ENCODE measurements around the gene OSBPL7.
"Not testable (repeated sequence)": the region's sequence is repeated elsewhere in the genome, so short reads cannot be mapped to it uniquely, and the experiment has no call there.

OSBPL7 gene

DNA sequence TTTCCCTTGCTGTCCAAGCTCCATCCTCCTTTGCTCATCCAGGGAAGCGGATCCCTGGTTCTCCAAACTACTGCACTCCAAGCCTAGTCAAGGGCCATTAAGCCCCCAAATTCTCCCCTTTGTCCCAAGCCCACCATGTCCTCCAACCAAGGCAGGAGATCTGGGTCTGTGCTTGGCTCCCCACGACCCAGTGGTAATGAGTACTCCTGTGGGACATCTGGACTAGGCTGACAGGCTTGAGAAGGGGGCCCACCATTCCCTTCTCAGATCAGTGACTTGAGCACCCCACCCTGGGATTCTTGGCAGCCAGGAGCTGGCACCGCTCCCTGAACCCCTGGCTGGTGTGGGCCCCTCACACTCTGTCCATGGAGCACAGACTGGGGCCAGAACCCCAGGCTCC lies 17.1 kb downstream of the OSBPL7 start:
- DNase-seq = no peak

DNA sequence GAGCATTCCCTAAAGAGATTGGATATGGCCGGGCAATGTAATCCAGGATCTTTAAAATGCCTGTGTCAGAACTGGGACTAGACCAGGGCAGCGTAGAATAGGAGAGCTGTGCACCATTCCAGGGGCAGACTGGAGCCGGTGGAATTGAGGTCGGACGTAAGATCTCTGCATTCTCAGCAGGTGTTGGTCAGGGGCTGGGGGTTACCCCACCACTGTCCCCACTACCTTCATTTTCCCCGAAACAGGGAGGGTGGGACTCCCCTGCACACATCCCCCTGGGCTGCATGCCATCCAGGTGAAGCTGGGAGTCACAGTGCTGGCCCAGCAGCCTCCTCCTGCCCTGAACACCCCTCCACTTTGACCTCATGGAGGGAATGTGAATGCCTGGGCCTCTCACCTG lies 17.8 kb downstream of the OSBPL7 start:
- DNase-seq = no peak

DNA sequence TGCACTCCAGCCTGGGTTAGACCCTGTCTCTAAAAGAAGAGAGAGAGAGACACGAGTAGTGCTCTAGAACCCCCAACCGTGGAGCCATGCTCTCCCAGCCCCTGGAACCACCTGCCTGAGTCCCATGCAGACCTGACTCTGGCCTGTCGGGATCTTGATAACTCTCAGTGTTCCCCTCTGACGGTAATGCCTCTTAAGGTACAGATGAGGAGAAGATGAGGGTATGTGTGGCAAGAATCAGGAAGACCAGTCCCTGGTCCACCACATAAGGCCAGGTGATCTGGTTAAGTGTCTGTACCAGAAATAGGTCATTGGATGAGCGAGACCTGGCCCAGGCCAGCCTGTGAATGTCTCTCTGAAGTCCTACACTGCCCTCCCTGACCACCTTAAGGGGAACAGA lies 18.4 kb downstream of the OSBPL7 start:
- DNase-seq = no peak

DNA sequence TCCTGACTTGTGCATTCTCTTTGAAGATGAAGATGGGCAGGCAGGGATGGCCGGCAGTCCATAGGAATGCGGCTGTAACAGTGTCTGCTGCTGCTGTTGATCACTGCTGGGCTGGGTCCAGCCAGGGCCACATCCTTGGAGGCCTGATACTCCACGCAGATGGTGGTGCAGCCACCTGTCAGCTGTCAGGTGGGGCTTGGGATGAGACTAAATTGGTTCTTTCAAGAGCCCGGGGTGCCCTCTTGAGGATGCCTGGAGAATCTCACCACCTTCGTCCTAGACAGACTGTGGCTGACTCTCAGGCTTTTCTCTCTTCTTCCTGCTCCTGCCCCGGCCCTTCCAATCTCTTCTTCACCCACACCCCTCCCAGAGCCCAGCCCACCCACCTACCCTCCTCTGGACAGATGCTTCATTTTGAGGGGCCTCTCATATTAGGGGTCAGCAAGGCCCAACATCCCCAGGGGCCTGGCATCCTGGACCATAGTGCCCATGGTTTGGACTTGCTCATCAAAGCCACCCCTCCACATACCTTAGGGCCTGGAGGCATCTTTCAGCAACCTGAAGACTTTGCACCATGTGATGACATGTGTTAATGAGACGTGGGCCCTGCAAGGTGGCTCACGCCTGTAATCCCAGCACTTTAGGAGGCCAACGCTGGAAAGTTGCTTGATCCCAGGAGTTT lies 19.1 kb downstream of the OSBPL7 start:
- DNase-seq = peak; percentile 58

DNA sequence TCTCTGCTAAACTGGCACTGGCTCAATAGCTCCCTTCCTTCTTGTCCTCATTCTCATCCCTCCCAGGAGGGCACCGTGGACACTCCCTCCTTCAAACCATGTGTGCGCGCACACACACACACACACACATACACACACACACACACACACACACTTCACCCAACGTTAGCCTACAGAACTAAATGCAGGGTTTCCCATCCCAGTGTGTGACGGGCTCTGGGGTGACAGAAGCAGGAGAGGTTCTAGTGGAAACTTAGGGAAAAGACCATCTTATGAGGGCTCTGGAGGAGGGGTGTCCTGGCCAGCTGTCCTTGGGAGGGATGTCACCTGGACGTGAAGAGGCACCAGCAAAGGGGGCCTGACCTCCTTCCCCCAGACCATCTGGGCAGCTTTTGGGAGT lies 19.7 kb downstream of the OSBPL7 start:
- no peak for DNase-seq

DNA sequence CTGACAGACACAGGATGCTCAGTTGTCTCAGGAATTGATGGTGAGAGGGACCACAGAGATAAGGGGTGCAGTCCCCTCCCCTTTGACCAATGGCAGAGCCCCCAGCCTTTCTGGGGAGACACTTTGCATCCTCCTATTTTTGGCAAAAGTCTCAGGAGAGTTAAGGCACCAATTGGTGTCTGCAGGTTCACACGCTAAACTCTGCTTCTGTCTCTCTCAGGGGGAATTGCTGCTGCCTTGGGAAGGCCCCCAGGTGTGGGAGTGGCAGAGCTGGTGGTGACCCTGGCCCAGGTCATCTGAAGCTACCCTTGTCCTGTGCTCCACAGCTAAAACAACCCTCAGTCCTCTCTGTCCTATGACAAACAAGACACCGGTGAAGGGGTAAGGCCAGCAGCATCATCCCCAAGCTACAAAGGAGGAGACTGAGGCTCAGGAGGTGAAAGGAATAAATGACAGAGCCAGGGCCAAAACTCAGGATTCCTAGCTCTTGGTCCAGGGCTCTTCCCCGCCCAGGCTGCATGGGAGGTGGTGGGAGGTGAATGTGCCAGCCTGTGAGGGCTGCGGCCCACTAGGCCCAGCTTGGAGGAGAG lies 20.3 kb downstream of the OSBPL7 start:
- DNase-seq = no peak

DNA sequence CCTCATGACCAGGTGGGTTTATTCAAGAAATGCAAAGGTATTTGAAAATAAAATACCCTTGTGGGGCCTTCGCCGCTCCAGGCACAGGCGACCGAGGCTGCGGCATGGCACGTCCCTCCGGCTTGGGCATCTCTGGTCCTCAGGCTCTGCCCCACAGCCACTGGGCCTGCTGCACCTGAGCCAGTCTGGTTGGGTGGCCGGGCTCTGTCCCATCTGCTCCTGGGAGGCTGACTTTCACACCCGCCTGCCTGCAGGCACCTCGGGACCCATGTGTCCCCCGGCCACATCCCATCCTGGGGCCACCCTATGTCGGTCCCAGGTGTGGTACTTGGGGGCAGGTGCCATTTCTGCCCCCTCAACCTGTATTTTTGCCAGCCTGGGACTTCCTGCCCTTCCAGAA lies 20.9 kb downstream of the OSBPL7 start:
- DNase-seq = no peak

DNA sequence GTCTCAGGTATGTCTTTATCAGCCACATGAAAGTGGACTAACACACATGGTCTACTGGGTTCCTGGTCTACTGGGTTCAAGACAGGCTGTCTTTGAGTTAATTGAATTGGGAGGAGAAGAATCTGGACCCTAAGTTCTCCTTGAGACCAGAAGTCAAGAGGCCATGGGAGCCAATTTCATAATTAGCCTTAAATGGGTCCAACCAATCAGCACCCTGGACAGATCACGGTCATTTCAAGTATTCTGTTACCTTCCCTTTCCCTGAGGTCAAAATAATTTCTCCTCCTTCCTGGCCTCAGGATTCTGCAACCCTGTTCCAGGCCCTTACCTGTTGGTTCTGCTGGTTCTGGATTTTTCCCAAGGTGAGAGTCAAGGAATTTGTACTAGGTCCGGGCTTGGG lies 23.8 kb downstream of the OSBPL7 start:
- DNase-seq = no peak

DNA sequence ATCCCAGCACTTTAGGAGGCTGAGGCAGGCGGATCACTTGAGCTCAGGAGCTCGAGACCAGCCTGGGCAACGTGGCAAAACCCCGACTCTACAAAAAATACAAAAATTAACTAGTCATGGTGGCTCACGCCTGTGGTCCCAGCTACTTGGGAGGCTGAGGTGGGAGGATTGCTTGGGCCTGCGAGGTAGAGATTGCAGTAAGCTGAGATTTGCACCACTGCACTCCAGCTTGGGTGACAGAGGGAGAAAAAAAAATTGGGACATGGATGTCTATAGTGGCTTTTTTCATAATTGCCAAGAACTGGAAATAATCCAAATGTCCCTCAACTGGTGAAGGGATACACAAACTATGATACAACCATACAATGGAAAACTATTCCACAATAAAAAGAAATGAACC lies 28.6 kb downstream of the OSBPL7 start:
- DNase-seq = no peak

DNA sequence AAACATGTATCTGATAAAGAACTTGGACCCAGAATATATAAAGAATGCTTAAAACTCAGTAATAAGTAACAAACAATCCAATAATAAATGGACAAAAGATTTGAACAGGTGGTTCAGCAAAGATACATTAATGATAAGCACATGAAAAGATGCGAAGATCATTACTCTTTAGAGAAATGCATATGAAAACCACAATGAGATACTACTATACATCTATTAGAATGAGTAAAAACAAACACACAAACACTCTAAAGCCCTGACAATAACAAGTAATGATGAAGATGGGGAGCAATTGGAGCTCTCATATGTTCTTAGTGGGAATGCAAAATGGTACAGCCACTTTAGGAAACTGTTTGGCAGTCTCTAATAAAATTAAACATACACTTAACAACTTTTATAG lies 29.1 kb downstream of the OSBPL7 start:
- DNase-seq = no peak

DNA sequence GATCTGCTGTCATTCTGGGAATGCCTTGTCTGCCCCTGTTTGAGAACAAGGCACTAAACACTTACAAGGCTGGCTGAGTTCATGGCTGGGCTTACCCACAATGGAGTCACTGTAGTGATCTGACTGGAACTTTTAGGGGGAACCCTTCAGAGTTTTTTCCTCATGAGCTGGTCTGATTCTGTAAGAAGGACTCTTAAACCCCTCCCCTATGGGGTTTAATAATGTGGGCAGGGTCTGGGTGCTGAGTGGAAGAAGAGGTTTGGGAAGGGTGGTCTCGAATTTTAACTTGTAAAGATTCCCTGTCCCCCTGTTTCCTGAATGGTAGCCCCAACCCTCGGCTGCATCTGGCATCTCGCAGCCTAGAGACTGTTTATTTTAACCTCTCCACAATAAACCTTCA lies 30.6 kb downstream of the OSBPL7 start:
- no peak for DNase-seq

DNA sequence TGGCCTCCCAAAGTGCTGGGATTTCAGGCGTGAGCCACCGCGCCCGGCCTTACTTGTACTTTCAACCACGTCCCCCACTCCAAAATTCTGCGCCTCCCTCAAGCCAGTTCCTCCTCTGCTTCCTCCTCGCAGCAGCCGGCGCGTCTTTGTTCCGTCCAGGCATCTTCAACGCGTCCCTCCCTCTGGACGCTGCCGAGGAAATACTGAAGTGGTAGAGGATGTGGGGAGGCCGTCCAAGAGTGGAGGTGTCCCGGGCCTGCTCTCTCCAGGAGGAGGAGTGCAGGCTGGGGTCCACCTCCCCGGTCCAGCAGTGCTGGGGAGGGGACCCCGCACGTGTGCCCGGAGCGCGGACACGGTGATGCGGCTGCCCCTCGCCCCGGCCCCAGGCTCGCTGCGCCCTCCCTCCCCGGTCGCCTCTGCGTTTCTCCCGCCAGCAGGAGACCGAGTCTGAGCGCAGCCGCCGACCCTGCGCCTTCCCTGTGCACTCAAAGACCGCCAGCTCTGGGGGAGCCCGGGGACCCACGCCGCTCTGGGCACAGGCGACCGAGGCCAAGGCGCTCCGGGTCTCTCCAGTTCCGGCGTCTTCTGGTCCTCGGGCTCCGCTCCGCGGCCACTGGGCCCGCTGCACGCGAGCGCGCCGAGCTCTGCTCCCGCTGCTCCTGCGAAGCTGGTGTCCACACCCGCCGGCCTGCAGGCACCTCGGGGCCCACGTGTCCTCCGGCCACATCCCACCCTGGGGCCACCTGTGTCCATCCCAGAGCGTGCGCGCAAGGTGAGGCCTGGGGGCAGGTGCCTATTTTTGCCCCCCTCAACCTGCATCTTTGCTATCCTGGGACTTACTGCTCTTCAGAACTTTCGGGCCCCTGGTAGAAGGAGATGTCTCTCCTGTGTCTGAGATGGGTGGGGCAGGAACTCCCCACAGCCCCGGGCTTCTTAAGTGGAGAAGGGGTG lies 31.7 kb downstream of the OSBPL7 start:
- peak; percentile 58 for DNase-seq

DNA sequence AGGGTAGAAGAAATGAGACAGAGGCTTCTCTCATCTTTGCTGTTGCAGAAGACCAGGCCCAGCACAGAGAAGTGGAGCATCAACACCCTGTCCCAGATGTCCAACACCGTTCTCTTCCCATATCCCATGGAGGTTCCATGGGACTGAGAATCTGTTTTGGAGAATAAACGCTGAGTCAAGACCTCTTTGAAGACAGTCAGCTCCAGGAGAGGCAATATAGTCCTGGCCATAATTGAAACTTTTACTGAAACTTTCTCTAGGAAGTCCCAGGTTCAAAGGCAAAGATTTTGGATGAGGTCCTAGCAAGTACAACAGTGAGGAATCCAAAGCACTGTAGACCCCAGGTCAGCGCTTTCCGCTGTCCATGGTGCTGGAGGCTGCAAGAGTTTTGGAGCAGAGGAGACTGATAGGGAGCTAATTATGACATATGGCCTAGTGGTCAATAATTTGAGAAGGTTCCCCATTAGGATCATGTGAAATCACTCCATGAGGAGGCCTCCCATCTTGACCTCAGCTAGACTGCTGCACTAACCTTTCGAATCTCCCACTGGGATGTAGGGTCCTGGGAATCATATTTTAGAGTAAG lies 36.0 kb downstream of the OSBPL7 start:
- DNase-seq = no peak

DNA sequence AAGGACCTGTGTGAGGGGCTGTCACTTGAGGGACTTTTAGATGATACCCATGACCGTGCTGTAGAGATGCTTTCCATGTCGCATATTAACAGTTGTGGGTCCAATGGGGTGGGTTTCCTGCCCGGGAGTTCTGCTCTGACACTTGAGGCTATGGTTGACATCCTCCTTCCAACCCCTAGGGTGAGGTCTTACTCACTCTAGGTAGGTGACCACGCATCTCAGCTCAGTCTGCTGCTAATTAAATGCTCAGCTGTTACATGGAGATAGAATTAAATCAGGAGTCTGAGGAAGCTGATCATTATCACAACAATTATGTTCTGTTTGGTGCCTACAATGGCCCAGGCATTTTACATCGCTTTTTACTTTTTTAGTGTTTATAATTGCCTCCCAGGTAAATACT lies 40.2 kb downstream of the OSBPL7 start:
- no peak for DNase-seq

DNA sequence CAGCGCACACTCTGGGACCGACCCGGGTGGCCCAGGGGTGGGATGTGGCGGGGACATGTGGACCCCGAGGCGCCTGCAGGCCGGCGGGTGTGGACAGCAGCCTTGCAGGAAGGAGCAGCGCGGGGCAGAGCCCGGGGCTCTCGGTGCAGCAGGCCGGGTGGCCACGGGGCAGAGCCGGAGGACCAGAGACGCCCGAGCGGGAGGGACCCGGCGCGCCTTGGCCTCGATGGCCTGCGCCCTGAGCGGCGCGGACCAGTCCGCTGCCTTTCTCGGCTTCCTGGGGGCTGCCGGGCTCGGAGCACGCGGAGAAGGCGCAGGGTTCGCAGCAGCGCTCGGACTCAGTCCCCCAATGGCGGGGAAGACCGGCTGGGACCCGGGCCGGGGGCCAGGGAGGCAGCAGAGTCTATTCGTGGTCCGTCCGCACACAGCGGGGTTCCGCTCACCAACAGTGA lies 43.4 kb downstream of the OSBPL7 start:
- no peak for DNase-seq

DNA sequence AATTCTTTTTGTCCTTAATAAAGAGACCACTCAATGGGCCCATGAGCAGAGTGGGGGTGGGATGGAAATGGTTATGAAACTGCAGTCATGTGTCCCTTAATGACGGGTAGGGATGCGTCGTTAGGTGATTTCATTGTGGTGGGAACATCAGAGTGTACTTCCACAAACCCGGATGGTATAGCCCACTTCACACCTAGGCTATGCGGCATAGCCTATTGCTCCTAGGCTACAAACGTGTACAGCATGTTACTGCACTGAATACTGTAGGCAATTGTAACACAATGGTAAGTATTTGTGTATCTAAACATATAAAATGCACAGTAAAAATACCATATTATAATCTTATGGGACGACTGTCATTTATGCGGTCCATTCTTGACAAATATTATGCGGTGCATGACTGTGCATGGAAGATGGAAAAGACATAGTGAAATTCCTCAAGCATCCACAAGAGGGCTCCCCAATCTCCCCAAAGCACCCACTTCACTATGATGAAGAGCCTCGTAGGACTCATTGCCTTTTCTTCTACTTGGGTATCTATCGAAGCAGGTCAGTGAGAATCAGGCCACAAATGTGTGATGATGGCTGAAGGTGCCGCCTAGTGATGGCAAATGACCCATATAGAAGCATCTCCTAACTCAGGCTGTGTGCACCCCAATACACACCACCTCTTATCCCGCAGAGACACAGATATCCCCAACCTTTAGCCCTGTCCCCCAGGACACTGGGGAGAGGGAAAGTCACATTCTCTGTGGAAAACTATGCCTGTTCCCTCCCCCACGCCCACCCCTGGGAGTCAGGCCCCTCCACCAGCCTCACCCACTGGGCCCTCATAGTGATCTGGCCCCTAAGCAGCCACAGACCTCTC lies 45.0 kb downstream of the OSBPL7 start:
- peak; percentile 28 for DNase-seq

DNA sequence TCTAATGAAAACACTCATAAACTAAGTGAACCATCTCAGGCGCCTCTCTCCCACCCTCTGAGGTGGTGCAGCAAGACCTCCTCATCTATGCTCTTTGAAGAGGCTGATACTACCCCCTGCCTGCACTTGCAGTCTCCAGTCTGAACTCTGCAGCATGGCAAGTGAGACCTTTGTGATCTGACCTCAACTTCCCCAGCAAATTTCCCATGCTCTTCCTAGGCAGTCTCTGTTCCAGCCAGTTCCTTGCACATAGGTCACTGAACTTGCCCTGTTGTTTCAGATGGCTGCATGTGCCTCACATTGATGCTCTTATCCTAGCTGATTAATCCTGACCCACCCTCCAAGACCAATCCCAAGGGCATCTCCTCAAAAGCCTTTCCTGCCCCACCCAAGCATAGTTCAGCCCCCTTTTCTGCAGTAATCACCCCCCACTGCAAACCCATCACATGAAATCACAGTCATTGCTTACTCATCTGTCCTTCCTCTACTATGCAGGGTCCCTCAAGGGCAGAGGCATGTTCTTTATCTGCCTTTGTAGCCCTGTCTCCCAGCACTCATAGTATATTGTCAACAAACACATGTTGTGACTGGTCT lies 46.5 kb downstream of the OSBPL7 start:
- no peak for DNase-seq

DNA sequence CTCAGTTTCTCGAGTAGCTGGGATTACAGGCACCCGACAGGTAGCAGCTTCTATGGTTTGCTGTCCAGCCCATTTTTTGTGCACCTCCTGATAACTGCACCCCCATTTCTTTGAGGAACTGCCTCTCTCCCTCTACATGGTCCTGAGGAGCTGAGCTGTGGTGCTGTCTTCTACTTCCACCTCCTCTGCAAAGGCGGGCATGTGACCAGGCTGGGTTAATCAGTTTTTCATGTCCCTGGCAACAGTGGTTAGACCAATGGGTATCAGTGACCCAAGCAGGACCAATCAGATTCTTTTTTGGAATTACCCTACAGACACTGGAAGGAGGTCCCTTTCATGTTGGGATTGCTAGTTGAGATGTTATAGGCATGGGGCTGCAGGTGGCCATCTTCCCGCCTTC lies 47.3 kb downstream of the OSBPL7 start:
- no peak for DNase-seq

DNA sequence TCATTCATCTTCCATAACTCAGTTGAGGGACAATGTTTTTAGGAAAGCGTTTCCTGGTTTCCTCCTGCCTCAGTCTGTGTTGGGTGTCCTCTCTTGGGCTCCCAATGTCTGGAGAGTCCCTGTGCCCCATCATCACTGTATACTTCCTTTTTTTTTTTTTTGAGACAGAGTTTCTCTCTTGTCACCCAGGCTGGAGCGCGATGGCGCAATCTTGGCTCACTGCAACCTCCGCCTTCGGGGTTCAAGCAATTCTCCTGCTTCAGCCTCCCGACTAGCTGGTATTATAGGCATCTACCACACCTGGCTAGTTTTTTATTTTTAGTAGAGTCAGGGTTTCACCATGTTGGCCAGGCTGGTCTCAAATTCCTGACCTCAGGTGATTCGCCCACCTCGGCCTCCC lies 47.9 kb downstream of the OSBPL7 start:
- DNase-seq = not testable (repeated sequence)

DNA sequence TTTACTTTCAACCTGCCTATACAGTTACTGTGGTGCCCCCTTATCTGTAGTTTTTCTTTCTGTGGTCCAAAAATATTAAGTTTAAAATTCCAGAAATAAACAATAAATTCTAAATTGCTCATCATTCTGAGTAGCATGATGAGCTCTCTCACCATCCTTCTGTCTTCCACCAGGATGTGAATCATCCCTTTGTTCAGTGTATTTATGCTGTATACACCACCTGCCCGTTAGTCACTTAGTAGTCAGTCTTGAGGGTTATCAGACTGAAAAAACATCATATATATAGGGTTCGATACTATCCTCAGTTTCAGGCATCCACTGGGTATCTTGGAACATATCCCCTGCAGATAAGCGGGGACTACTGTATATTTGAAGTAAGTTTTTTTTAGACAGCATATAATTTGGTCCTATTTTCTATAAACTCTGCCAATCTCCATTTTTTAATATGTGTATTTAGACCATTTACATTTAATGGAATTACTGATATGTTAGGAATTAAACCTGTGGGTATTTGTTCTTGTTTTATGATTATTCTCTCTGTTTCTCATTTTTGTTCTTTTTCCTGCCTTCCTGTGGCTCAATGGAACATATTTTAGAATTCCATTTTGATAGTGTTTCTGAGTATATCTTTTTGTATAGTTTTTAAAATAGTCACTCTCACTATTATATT lies 57.5 kb downstream of the OSBPL7 start:
- no peak for DNase-seq

DNA sequence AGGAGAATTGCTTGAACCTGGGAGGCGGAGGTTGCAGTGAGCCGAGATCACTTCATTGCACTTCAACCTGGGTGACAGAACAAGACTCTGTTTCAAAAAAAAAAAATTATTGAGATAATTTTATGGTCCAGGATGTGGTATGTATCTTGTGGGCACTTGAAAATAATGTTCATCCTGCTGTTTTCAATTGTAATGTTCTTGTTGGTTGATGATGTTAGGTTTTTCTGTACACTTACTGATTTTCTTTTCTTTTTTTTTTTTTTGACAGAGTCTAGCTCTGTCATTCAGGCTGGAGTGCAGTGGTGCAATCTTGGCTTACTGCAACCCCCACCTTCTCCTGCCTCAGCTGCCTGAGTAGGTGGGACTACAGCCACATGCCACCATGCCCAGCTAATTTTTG lies 58.9 kb downstream of the OSBPL7 start:
- DNase-seq = no peak
